ENCODE results near the gene NOL12. TPM values are rescaled to one million over a fixed set of nuclear protein-coding genes. Genes with fewer than 3 reads are reported as not detected.

Gene NOL12
- total RNA-seq, 1 experiment from 2014 or later = 32.7 TPM

DNA sequence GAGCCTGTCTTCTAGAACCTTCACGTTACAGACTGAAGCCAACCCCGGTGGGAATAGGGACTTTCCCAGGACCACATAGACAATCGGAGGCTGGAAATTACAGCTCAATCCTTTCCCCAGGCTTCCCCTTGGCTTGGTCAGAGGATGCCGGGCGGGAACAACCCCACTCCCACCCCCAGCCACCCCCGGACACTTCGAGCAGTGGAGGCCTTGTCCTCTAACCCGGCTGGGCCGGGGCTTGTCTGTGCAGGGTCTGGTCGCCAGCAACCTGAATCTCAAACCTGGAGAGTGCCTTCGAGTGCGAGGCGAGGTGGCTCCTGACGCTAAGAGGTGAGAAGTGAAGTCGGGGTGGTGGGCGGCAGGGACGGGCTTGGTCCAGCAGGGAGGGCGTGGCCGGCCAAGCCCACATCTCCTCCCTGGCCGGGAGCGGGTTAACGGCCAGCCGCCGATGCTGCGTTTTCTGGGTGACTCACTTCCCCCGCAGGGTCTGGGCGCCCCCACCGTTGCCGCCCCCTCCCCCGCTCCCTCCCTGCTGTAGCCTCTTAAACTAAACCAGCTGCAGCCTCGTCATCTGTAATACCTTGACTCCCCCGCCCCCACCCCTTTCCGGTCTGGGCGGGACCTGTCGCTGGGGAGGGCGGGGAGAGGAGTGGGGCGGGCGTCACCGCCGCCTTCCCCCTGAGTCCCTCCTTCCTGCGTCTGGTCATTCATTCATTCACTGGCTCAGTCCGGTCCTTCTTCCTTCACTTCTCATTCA lies 9.2 kb upstream of the NOL12 start:
- ChIA-PET POLR2A (no interaction called here), CTCF (no interaction called here)
- Histone ChIP-seq H3K4me3 (ENCODE audit: low read depth in 2 of 2, low read length in 2 of 2) (peak overlapping the region; percentile 70 to 84), H3K27ac (ENCODE audit: low read length) (peak overlapping the region; percentile 78), H3K27me3 (ENCODE audit: control insufficient read depth, insufficient read depth, low read length) (no peaks in the 10 kb centered on the region), H3K36me3 (ENCODE audit: control insufficient read depth, insufficient read depth, low read length) (no peaks in the 10 kb centered on the region), H3K9me3 (ENCODE audit: control insufficient read depth, insufficient read depth, low read depth, low read length) (no peaks in the 10 kb centered on the region), H3K4me1 (ENCODE audit: control insufficient read depth, insufficient read depth, low read length) (peaks cover 32% of the 10 kb centered on the region)
- intact Hi-C loops (cut with micrococcal nuclease; ENCODE audit: unreplicated experiment) (no loop called here), in situ Hi-C loops (cut with HindIII; ENCODE audit: low pct_unique_long_range_greater_than_20kb, low sequenced_read_pairs) (no loop called here)
- TF ChIP-seq POLR2AphosphoS5 (IDR thresholded peaks at IDR 0.05; ENCODE audit: low read depth, low read length) (peak; percentile 58), SIN3A (IDR thresholded peaks at IDR 0.05; ENCODE audit: borderline replicate concordance, insufficient read depth, low read depth, low read length) (peak; percentile 12; the same call in 1 of the 2 replicates)
- TF ChIP-seq, protein P1, sequence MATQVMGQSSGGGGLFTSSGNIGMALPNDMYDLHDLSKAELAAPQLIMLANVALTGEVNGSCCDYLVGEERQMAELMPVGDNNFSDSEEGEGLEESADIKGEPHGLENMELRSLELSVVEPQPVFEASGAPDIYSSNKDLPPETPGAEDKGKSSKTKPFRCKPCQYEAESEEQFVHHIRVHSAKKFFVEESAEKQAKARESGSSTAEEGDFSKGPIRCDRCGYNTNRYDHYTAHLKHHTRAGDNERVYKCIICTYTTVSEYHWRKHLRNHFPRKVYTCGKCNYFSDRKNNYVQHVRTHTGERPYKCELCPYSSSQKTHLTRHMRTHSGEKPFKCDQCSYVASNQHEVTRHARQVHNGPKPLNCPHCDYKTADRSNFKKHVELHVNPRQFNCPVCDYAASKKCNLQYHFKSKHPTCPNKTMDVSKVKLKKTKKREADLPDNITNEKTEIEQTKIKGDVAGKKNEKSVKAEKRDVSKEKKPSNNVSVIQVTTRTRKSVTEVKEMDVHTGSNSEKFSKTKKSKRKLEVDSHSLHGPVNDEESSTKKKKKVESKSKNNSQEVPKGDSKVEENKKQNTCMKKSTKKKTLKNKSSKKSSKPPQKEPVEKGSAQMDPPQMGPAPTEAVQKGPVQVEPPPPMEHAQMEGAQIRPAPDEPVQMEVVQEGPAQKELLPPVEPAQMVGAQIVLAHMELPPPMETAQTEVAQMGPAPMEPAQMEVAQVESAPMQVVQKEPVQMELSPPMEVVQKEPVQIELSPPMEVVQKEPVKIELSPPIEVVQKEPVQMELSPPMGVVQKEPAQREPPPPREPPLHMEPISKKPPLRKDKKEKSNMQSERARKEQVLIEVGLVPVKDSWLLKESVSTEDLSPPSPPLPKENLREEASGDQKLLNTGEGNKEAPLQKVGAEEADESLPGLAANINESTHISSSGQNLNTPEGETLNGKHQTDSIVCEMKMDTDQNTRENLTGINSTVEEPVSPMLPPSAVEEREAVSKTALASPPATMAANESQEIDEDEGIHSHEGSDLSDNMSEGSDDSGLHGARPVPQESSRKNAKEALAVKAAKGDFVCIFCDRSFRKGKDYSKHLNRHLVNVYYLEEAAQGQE (IDR thresholded peaks at IDR 0.05; ENCODE audit: insufficient read depth in 1 of 2, low read depth in 2 of 2, low read length in 1 of 2) = no peak
- DNase-seq (ENCODE audit: low read depth, low spot score) (peak; percentile 61), ATAC-seq (peak; percentile 46)
- TSS peak; percentile 91 for BruUV-seq (replicated peaks)

DNA sequence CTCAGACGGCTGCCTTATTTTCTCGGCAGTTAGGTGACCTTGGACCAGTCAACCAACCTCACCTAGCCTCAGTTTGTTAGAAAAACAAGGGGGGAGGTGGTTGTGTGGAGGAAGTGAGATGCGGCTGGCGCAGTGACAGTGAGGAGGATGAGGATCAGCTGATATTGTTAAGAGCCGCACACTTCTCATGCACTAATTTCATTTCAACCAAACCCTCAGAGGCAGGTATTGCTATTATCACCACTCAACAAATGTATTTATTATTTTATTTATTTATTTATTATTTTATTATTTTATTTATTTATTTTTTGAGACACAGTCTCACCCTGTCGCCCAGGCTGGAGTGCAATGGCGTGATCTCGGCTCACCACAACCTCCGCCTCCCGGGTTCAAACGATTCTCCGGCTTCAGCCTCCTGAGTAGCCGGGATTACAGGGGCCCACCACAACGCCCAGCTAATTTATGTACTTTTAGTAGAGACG lies 8.6 kb upstream of the NOL12 start:
- in situ Hi-C loops (cut with HindIII; ENCODE audit: low pct_unique_long_range_greater_than_20kb, low sequenced_read_pairs) (no loop called here), intact Hi-C loops (cut with micrococcal nuclease; ENCODE audit: unreplicated experiment) (no loop called here)
- Histone ChIP-seq H3K36me3 (ENCODE audit: control insufficient read depth, insufficient read depth, low read length) (no peaks in the 10 kb centered on the region), H3K27ac (ENCODE audit: low read length) (peak overlapping the region; percentile 77; the same call in 1 of the 2 replicates), H3K9me3 (ENCODE audit: control insufficient read depth, insufficient read depth, low read depth, low read length) (no peaks in the 10 kb centered on the region), H3K4me1 (ENCODE audit: control insufficient read depth, insufficient read depth, low read length) (peaks cover 32% of the 10 kb centered on the region), H3K4me3 (ENCODE audit: low read depth in 2 of 2, low read length in 2 of 2) (peak overlapping the region; percentile 70 to 84), H3K27me3 (ENCODE audit: control insufficient read depth, insufficient read depth, low read length) (no peaks in the 10 kb centered on the region)
- no TSS peak for BruUV-seq (replicated peaks)
- TF ChIP-seq POLR2AphosphoS5 (IDR thresholded peaks at IDR 0.05; ENCODE audit: low read depth, low read length) (no peak), SIN3A (IDR thresholded peaks at IDR 0.05; ENCODE audit: borderline replicate concordance, insufficient read depth, low read depth, low read length) (no peak), TCF7L2 (IDR thresholded peaks at IDR 0.05; ENCODE audit: low read depth, low read length) (no peak)
- TF ChIP-seq, protein P2, sequence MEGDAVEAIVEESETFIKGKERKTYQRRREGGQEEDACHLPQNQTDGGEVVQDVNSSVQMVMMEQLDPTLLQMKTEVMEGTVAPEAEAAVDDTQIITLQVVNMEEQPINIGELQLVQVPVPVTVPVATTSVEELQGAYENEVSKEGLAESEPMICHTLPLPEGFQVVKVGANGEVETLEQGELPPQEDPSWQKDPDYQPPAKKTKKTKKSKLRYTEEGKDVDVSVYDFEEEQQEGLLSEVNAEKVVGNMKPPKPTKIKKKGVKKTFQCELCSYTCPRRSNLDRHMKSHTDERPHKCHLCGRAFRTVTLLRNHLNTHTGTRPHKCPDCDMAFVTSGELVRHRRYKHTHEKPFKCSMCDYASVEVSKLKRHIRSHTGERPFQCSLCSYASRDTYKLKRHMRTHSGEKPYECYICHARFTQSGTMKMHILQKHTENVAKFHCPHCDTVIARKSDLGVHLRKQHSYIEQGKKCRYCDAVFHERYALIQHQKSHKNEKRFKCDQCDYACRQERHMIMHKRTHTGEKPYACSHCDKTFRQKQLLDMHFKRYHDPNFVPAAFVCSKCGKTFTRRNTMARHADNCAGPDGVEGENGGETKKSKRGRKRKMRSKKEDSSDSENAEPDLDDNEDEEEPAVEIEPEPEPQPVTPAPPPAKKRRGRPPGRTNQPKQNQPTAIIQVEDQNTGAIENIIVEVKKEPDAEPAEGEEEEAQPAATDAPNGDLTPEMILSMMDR (IDR thresholded peaks at IDR 0.05) = no peak
- TF ChIP-seq, protein P1 (IDR thresholded peaks at IDR 0.05; ENCODE audit: insufficient read depth in 1 of 2, low read depth in 2 of 2, low read length in 1 of 2) = no peak
- ATAC-seq (no peak), DNase-seq (ENCODE audit: low read depth, low spot score) (no peak)
- CTCF ChIA-PET = no interaction called here
- POLR2A ChIA-PET = no interaction called here

Data from Panc1 (cell line).